Endothelial cell of umbilical vein (primary cell): Measurements from ENCODE around the gene NELFA. TPM values are rescaled to one million over a fixed set of nuclear protein-coding genes. Genes with fewer than 3 reads are reported as not detected.

Experiments
- BruUV-seq: library from RNA; stranded (reverse); fragments of 400-500 nt; replicated peaks from 2 replicates; lab custom pipeline; 2021; lab: Mats Ljungman, UMichigan
- CTCF ChIA-PET: fragments of 300-600, 350-600 bp; sonication (Branson Sonifier 250); formaldehyde crosslinking; loops from one replicate; lab custom pipeline; 2021; ENCODE audit warnings: antibody characterized with exemption, inconsistent platforms; lab: Charles Lee
- POLR2A ChIA-PET: fragments of 300-600, 350-600 bp; sonication (Branson Sonifier 250); formaldehyde crosslinking; loops from one replicate; lab custom pipeline; 2021; ENCODE audit warnings: antibody characterized with exemption, inconsistent platforms; lab: Charles Lee
- DNase-seq: peaks from one replicate; pipeline ENCODE4 v3.0.0-alpha.2; 2011; ENCODE audit warnings: low read depth, low spot score
- FAIRE-seq: peaks from 2 replicates; lab custom pipeline; 2011; peaks lifted over from hg19 to GRCh38; lab: Jason Lieb, UNC
- H2AFZ ChIP-seq: 2 replicates; pipeline ENCODE4 v1.6.0; 2012; ENCODE audit warnings: low read depth, low read length, control low read depth, inconsistent platforms
- H3K27ac ChIP-seq: 2 replicates; pipeline ENCODE4 v1.5.1; 2011; ENCODE audit warnings: low read depth, mild to moderate bottlenecking, control low read depth, low read length, moderate library complexity; ENCODE audit not compliant: insufficient read depth
- H3K27me3 ChIP-seq, 2 experiments: 2 replicates each; pipeline versions ENCODE4 v1.6.0 to v1.6.1; 2011; ENCODE audit warnings: low read length in 2 of 2, mixed read lengths in 1 of 2; ENCODE audit not compliant: control insufficient read depth in 2 of 2, insufficient read depth in 2 of 2
- H3K36me3 ChIP-seq, 2 experiments: 2 replicates in 1 of 2; 3 replicates in 1 of 2; pipeline ENCODE4 v1.5.1; 2011; ENCODE audit warnings: low read length in 2 of 2, mild to moderate bottlenecking in 1 of 2, moderate library complexity in 1 of 2; ENCODE audit not compliant: control insufficient read depth in 2 of 2, insufficient read depth in 2 of 2; ENCODE audit errors: extremely low read depth in 1 of 2
- H3K4me1 ChIP-seq: 3 replicates; pipeline ENCODE4 v1.5.1; 2011; ENCODE audit warnings: mild to moderate bottlenecking, low read length; ENCODE audit not compliant: control insufficient read depth, insufficient read depth; ENCODE audit errors: extremely low read depth
- H3K4me2 ChIP-seq: 2 replicates; pipeline ENCODE4 v1.6.1; 2011; ENCODE audit warnings: low read length, control low read depth, mixed read lengths; ENCODE audit not compliant: insufficient read depth
- H3K4me3 ChIP-seq, 3 experiments: fragments of 200-600 bp in 1 of 3; sonication (generic), shearing (Covaris generic) in 1 of 3; replicated peaks in 1 of 3; 2 replicates each; pipeline ENCODE4 v1.5.1; 2011 to 2016; ENCODE audit warnings: control low read depth in 3 of 3, low read length in 3 of 3, mild to moderate bottlenecking in 2 of 3, inconsistent platforms in 1 of 3, low read depth in 1 of 3, moderate library complexity in 1 of 3; ENCODE audit not compliant: insufficient read depth in 1 of 3
- H3K79me2 ChIP-seq: 2 replicates; pipeline ENCODE4 v1.6.0; 2012; ENCODE audit warnings: low read length, inconsistent platforms; ENCODE audit not compliant: control insufficient read depth, insufficient read depth
- H3K9ac ChIP-seq: replicated peaks from 2 replicates; pipeline ENCODE3; 2011; ENCODE audit warnings: low read length, control low read depth; ENCODE audit not compliant: insufficient read depth; ENCODE audit errors: extremely low read depth
- H3K9me1 ChIP-seq: replicated peaks from 3 replicates; pipeline ENCODE4 v1.6.0; 2011; ENCODE audit warnings: mild to moderate bottlenecking, low read length; ENCODE audit not compliant: control insufficient read depth, insufficient read depth; ENCODE audit errors: extremely low read depth
- H3K9me3 ChIP-seq: replicated peaks from 2 replicates; pipeline ENCODE4 v1.5.1; 2012; ENCODE audit warnings: low read length, inconsistent platforms; ENCODE audit not compliant: control insufficient read depth, insufficient read depth
- H4K20me1 ChIP-seq: replicated peaks from 2 replicates; pipeline ENCODE3; 2011; ENCODE audit warnings: mild to moderate bottlenecking, low read length; ENCODE audit not compliant: control insufficient read depth, insufficient read depth; ENCODE audit errors: extremely low read depth
- EZH2 ChIP-seq: IDR thresholded peaks from 2 replicates; pipeline ENCODE4 v1.6.1; 2012; ENCODE audit warnings: borderline replicate concordance, low read depth, mild to moderate bottlenecking, moderate library complexity, low read length, inconsistent platforms; ENCODE audit not compliant: severe bottlenecking
- FOS ChIP-seq: IDR thresholded peaks from 2 replicates; pipeline ENCODE4 v1.6.1; 2011; ENCODE audit warnings: mild to moderate bottlenecking, low read length, moderate library complexity, borderline replicate concordance; ENCODE audit not compliant: insufficient read depth
- GATA2 ChIP-seq: IDR thresholded peaks from 2 replicates; pipeline ENCODE4 v1.7.0; 2011; ENCODE audit warnings: low read depth, mild to moderate bottlenecking, moderate library complexity, mixed read lengths, low read length; ENCODE audit not compliant: insufficient read length, insufficient read depth
- JUN ChIP-seq: IDR thresholded peaks from 2 replicates; pipeline ENCODE4 v1.6.1; 2011; ENCODE audit warnings: borderline replicate concordance, low read depth; ENCODE audit not compliant: insufficient read length, insufficient read depth
- MAX ChIP-seq: IDR thresholded peaks from 2 replicates; pipeline ENCODE4 v1.6.1; 2011; ENCODE audit not compliant: insufficient read depth, insufficient read length
- MYC ChIP-seq: IDR thresholded peaks from one replicate; pipeline ENCODE4 v1.6.1; 2011; ENCODE audit warnings: mild to moderate bottlenecking, low read depth, low read length
- POLR2A ChIP-seq: IDR thresholded peaks from 2 replicates; pipeline ENCODE4 v1.6.1; 2012; ENCODE audit warnings: low read depth, mild to moderate bottlenecking, control low read depth, low read length
- POLR2AphosphoS5 ChIP-seq: IDR thresholded peaks from 2 replicates; pipeline ENCODE4 v1.6.1; 2012; ENCODE audit warnings: low read depth, mild to moderate bottlenecking, control low read depth, low read length, moderate library complexity; ENCODE audit not compliant: insufficient read depth
- dilution Hi-C: fragments of 300-500 bp; cut with MboI; formaldehyde crosslinking; loops from one replicate; pipeline ENCODE4 v1.15.0; 2019; ENCODE audit warnings: low sequenced_read_pairs; ENCODE audit not compliant: extremely low pct_ligation_motif_present
- intact Hi-C: fragments of 100-400 bp; cut with micrococcal nuclease; formaldehyde crosslinking; loops from one replicate; pipeline ENCODE4 v1.10.0; 2022
- polyA plus RNA-seq, 4 experiments: library from polyadenylated mRNA; depleted of rRNA in 3 of 4; stranded (reverse) in 3 of 4; unstranded in 1 of 4; fragments of >200 nt; gene quantifications; 2 replicates each; pipeline versions ENCODE4 v1.2.1 to v1.2.3, GENCODE V29; 2011 to 2012; ENCODE audit warnings: missing spikeins in 1 of 4
- total RNA-seq: library from RNA; stranded (reverse); gene quantifications from 2 replicates; pipeline ENCODE4 v1.2.3, GENCODE V29; 2021
- TF ChIP-seq, protein P1 (sequence below), 2 donors: IDR thresholded peaks; 1 replicate in 1 of 2; 2 replicates in 1 of 2; pipeline ENCODE4 v1.5.1; 2011; ENCODE audit warnings: low read length in 2 of 2, mild to moderate bottlenecking in 2 of 2, moderate library complexity in 2 of 2, control low read depth in 1 of 2, inconsistent platforms in 1 of 2, low read depth in 1 of 2; ENCODE audit not compliant: insufficient read depth in 1 of 2; ENCODE audit errors: extremely low read depth in 1 of 2

Gene NELFA
- total and polyA plus RNA-seq, 2 donors (not counting 3 experiments of a cell fraction or from before 2014, with no cell fraction given) = 22.8 to 30.3 TPM

DNA sequence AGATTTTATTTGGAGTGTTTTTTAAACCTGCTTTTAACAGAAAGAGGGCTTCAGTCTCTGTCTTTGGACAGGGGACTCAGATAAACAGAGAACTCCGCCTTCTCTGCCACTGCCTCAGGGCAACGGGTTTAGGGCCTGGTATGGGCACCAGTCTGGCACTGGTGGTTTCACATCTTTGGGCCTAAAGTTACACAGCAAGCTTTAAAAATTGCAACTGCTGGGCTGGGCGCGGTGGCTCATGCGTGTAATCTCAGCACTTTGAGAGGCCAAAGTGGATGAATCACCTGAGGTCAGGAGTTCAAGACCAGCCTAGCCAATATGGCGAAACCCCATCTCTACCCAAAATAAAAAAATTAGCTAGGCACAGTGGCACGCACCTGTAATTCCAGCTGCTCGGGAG is 40.1 kb upstream of the NELFA start:
- intact Hi-C loops (no loop called here), dilution Hi-C loops (no loop called here)

GRCh38 chr4:2047781-2048581 is 39.2 kb upstream of the NELFA start:
- ChIA-PET CTCF (no interaction called here), POLR2A (no interaction called here)
- Histone ChIP-seq H3K9me3 (no peaks in the 10 kb centered on the region), H3K79me2 (no peaks in the 10 kb centered on the region), H3K36me3 (no peaks in the 10 kb centered on the region), H3K27me3 (peaks cover 13 to 15% of the 10 kb centered on the region in 2 experiments), H3K4me1 (no peaks in the 10 kb centered on the region), H3K4me3 (no peak overlapping the region), H3K27ac (no peak overlapping the region), H3K4me2 (no peak overlapping the region), H3K9me1 (no peaks in the 10 kb centered on the region), H2AFZ (no peak overlapping the region), H3K9ac (no peak overlapping the region), H4K20me1 (no peaks in the 10 kb centered on the region)
- intact Hi-C loops (no loop called here), dilution Hi-C loops (no loop called here)
- TF ChIP-seq JUN (no peak), MYC (no peak), FOS (no peak), GATA2 (no peak), EZH2 (no peak), POLR2AphosphoS5 (no peak), POLR2A (no peak), MAX (no peak)
- TF ChIP-seq, protein P1, sequence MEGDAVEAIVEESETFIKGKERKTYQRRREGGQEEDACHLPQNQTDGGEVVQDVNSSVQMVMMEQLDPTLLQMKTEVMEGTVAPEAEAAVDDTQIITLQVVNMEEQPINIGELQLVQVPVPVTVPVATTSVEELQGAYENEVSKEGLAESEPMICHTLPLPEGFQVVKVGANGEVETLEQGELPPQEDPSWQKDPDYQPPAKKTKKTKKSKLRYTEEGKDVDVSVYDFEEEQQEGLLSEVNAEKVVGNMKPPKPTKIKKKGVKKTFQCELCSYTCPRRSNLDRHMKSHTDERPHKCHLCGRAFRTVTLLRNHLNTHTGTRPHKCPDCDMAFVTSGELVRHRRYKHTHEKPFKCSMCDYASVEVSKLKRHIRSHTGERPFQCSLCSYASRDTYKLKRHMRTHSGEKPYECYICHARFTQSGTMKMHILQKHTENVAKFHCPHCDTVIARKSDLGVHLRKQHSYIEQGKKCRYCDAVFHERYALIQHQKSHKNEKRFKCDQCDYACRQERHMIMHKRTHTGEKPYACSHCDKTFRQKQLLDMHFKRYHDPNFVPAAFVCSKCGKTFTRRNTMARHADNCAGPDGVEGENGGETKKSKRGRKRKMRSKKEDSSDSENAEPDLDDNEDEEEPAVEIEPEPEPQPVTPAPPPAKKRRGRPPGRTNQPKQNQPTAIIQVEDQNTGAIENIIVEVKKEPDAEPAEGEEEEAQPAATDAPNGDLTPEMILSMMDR (IDR thresholded peaks at IDR 0.05; ENCODE audit: extremely low read depth in 1 of 2, insufficient read depth in 1 of 2, low read depth in 1 of 2, low read length in 2 of 2) = no peak
- DNase-seq (no peak), FAIRE-seq (no peak)
- no TSS peak for BruUV-seq

More for the DNA sequence above, 40.1 kb upstream of the NELFA start:
- H3K4me1 ChIP-seq = no peaks in the 10 kb centered on the region
- POLR2A ChIA-PET = no interaction called here
- no peak overlapping the region for H3K4me2 ChIP-seq
- BruUV-seq = no TSS peak
- no peak overlapping the region for H3K4me3 ChIP-seq
- no peak overlapping the region for H3K9ac ChIP-seq
- H3K27ac ChIP-seq = no peak overlapping the region
- CTCF ChIA-PET = interaction anchor here (0.6 kb wide), 1 partner anchor 9 kb away, joined by 3 read pairs; no protein-coding TSS in a partner anchor
- no peaks in the 10 kb centered on the region for H3K36me3 ChIP-seq
- DNase-seq (no peak), FAIRE-seq (no peak)
- no peak overlapping the region for H2AFZ ChIP-seq
- no peaks in the 10 kb centered on the region for H3K9me1 ChIP-seq
- H4K20me1 ChIP-seq = no peaks in the 10 kb centered on the region
- peaks cover 13 to 16% of the 10 kb centered on the region in 2 experiments for H3K27me3 ChIP-seq
- no peaks in the 10 kb centered on the region for H3K79me2 ChIP-seq
- no peaks in the 10 kb centered on the region for H3K9me3 ChIP-seq
- TF ChIP-seq POLR2A = no peak
- no peak for TF ChIP-seq POLR2AphosphoS5
- TF ChIP-seq EZH2 = no peak
- no peak for TF ChIP-seq JUN
- TF ChIP-seq MYC = no peak
- TF ChIP-seq MAX = no peak
- TF ChIP-seq GATA2 = no peak
